Astrocyte (in vitro differentiated cells and primary cell): Measurements from ENCODE around the gene SPRY1. TPM values are rescaled to one million over a fixed set of nuclear protein-coding genes. Genes with fewer than 3 reads are reported as not detected.

Experiments
- DNase-seq: peaks from one replicate; pipeline ENCODE4 v3.0.0-alpha.2; 2010; ENCODE audit warnings: low read depth
- FAIRE-seq: peaks from 2 replicates; lab custom pipeline; 2011; peaks lifted over from hg19 to GRCh38; lab: Jason Lieb, UNC
- H2AFZ ChIP-seq: 2 replicates; pipeline ENCODE4 v1.6.0; 2012; ENCODE audit warnings: low read depth, low read length, inconsistent platforms
- H3K27ac ChIP-seq: 2 replicates; pipeline ENCODE4 v1.5.1; 2011; ENCODE audit warnings: low read depth, low read length, inconsistent platforms
- H3K27me3 ChIP-seq: 2 replicates; pipeline ENCODE4 v1.6.0; 2011; ENCODE audit warnings: low read length, inconsistent platforms; ENCODE audit not compliant: insufficient read depth
- H3K36me3 ChIP-seq: 2 replicates; pipeline ENCODE4 v1.5.1; 2011; ENCODE audit warnings: low read length, inconsistent platforms; ENCODE audit not compliant: insufficient read depth
- H3K4me1 ChIP-seq: 2 replicates; pipeline ENCODE4 v1.5.1; 2011; ENCODE audit warnings: low read length, inconsistent platforms; ENCODE audit not compliant: insufficient read depth
- H3K4me2 ChIP-seq: 2 replicates; pipeline ENCODE4 v1.6.0; 2012; ENCODE audit warnings: low read length, inconsistent platforms
- H3K4me3 ChIP-seq: 2 replicates; pipeline ENCODE4 v1.5.1; 2011; ENCODE audit warnings: low read depth, mild to moderate bottlenecking, low read length, inconsistent platforms; ENCODE audit not compliant: insufficient read depth
- H3K79me2 ChIP-seq: 2 replicates; pipeline ENCODE4 v1.6.0; 2012; ENCODE audit warnings: mild to moderate bottlenecking, low read length, inconsistent platforms; ENCODE audit not compliant: insufficient read depth
- H3K9ac ChIP-seq: 2 replicates; pipeline ENCODE4 v1.6.0; 2012; ENCODE audit warnings: mild to moderate bottlenecking, low read length, inconsistent platforms
- H3K9me3 ChIP-seq: 2 replicates; pipeline ENCODE4 v1.5.1; 2012; ENCODE audit warnings: low read depth, mild to moderate bottlenecking, low read length, inconsistent platforms; ENCODE audit not compliant: insufficient read depth
- H4K20me1 ChIP-seq: 2 replicates; pipeline ENCODE4 v1.6.0; 2012; ENCODE audit warnings: low read length, inconsistent platforms; ENCODE audit not compliant: insufficient read depth
- H3K27ac Mint-ChIP-seq: one replicate; pipeline ENCODE4 v1.8.0; 2021; ENCODE audit warnings: mild to moderate bottlenecking, mixed read lengths; ENCODE audit not compliant: unreplicated experiment
- H3K27me3 Mint-ChIP-seq: one replicate; pipeline ENCODE4 v1.8.0; 2021; ENCODE audit warnings: low read depth, mixed read lengths; ENCODE audit not compliant: unreplicated experiment
- H3K36me3 Mint-ChIP-seq: one replicate; pipeline ENCODE4 v1.8.0; 2021; ENCODE audit warnings: low read depth, mixed read lengths; ENCODE audit not compliant: unreplicated experiment
- H3K4me1 Mint-ChIP-seq: one replicate; pipeline ENCODE4 v1.8.0; 2021; ENCODE audit warnings: low read depth, mixed read lengths; ENCODE audit not compliant: unreplicated experiment
- H3K4me3 Mint-ChIP-seq: one replicate; pipeline ENCODE4 v1.8.0; 2021; ENCODE audit warnings: mild to moderate bottlenecking, moderate library complexity, mixed read lengths; ENCODE audit not compliant: unreplicated experiment
- H3K9me3 Mint-ChIP-seq: one replicate; pipeline ENCODE4 v1.8.0; 2021; ENCODE audit warnings: mild to moderate bottlenecking, mixed read lengths; ENCODE audit not compliant: unreplicated experiment
- EZH2 ChIP-seq: IDR thresholded peaks from 2 replicates; pipeline ENCODE4 v1.6.1; 2012; ENCODE audit warnings: mild to moderate bottlenecking, low read length, inconsistent platforms; ENCODE audit not compliant: insufficient read depth
- total RNA-seq: library from RNA; stranded (reverse); gene quantifications from 2 replicates; pipeline ENCODE4 v1.2.1, GENCODE V29; 2021
- TF ChIP-seq, protein P1 (sequence below): IDR thresholded peaks from 2 replicates; pipeline ENCODE4 v1.5.1; 2011; ENCODE audit warnings: low read depth, mild to moderate bottlenecking, inconsistent platforms, low read length, moderate library complexity; ENCODE audit not compliant: insufficient read depth

The SPRY1 gene
- total RNA-seq, 1 donor from 2014 or later, result 51.6 TPM

DNA sequence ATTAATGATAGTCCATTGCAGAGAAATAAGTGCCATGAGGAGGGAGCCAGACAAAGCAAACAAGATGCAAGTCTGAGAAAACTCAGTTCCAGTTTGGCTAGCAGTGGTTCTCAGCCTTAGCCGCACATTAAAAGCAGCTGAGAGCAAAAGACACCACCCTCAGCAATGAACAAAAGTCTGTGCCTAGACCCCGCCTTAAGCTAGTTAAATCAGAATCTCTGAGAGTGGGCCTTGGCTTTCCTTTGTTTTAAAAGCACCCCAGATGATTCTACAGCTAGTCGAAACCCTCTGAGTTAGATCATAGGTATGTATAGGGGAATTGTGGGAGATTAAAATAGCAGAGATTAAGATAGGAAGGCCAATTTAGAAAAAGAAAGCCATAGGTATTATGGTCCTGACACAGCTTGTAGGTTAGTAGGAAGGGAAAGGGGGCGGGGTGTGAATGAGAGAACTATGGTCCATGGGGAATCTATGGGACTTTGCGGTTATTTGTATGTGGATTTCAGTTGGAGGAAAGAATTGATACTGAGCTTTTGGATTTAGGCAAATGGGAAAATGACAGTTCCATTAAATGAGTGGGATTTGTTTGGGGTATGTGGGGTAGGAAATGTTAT, 12.0 kb downstream of the SPRY1 start:
- peaks cover 18% of the 10 kb centered on the region for H3K4me1 Mint-ChIP-seq
- H3K36me3 Mint-ChIP-seq, result peaks cover 13% of the 10 kb centered on the region
- H3K27ac Mint-ChIP-seq, result no peak overlapping the region
- no peak for FAIRE-seq
- no peak overlapping the region for H3K4me2 ChIP-seq
- H3K4me3 ChIP-seq, result no peak overlapping the region
- no peaks in the 10 kb centered on the region for H4K20me1 ChIP-seq
- peaks cover 5% of the 10 kb centered on the region for H3K4me1 ChIP-seq
- no peak overlapping the region for H3K9ac ChIP-seq
- H3K36me3 ChIP-seq, result no peaks in the 10 kb centered on the region
- H3K9me3 ChIP-seq, result no peaks in the 10 kb centered on the region
- H3K27me3 ChIP-seq, result no peaks in the 10 kb centered on the region
- no peak for DNase-seq
- H3K4me3 Mint-ChIP-seq, result no peak overlapping the region
- H3K27ac ChIP-seq, result no peak overlapping the region
- no peak overlapping the region for H2AFZ ChIP-seq
- no peaks in the 10 kb centered on the region for H3K79me2 ChIP-seq
- TF ChIP-seq EZH2, result no peak
- H3K9me3 Mint-ChIP-seq, result no peaks in the 10 kb centered on the region
- H3K27me3 Mint-ChIP-seq, result no peaks in the 10 kb centered on the region

DNA sequence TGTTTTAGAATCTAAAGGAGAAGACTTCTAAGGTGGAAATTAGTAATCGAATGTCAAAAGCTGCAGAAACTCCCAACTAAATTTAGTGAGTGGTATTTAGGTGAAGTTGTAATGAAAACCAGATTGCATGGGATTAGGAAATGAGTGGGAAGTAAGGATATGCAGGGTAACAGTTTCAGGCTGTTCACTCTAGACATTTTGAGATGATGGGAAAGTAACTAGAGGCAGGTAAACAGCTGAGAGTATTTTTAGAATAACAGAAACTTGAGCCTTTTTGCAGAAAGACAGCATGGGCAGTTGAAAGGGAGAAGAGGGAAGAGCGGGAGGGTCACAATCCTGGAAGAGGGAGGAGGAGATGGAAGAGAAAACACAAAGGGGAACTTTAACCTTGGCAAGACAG, 12.7 kb downstream of the SPRY1 start:
- Histone ChIP-seq H3K4me2 (no peak overlapping the region), H4K20me1 (no peaks in the 10 kb centered on the region), H3K9ac (no peak overlapping the region), H3K36me3 (no peaks in the 10 kb centered on the region), H2AFZ (no peak overlapping the region), H3K4me1 (peaks cover 5% of the 10 kb centered on the region), H3K27me3 (no peaks in the 10 kb centered on the region), H3K79me2 (no peaks in the 10 kb centered on the region), H3K4me3 (no peak overlapping the region), H3K27ac (no peak overlapping the region), H3K9me3 (no peaks in the 10 kb centered on the region)
- Mint-ChIP-seq H3K9me3 (no peaks in the 10 kb centered on the region), H3K4me3 (no peak overlapping the region), H3K27me3 (no peaks in the 10 kb centered on the region), H3K27ac (no peak overlapping the region), H3K4me1 (peaks cover 16% of the 10 kb centered on the region), H3K36me3 (peaks cover 7% of the 10 kb centered on the region)
- TF ChIP-seq, protein P1, sequence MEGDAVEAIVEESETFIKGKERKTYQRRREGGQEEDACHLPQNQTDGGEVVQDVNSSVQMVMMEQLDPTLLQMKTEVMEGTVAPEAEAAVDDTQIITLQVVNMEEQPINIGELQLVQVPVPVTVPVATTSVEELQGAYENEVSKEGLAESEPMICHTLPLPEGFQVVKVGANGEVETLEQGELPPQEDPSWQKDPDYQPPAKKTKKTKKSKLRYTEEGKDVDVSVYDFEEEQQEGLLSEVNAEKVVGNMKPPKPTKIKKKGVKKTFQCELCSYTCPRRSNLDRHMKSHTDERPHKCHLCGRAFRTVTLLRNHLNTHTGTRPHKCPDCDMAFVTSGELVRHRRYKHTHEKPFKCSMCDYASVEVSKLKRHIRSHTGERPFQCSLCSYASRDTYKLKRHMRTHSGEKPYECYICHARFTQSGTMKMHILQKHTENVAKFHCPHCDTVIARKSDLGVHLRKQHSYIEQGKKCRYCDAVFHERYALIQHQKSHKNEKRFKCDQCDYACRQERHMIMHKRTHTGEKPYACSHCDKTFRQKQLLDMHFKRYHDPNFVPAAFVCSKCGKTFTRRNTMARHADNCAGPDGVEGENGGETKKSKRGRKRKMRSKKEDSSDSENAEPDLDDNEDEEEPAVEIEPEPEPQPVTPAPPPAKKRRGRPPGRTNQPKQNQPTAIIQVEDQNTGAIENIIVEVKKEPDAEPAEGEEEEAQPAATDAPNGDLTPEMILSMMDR, result no peak
- no peak for TF ChIP-seq EZH2
- no peak for FAIRE-seq
- DNase-seq, result no peak

DNA sequence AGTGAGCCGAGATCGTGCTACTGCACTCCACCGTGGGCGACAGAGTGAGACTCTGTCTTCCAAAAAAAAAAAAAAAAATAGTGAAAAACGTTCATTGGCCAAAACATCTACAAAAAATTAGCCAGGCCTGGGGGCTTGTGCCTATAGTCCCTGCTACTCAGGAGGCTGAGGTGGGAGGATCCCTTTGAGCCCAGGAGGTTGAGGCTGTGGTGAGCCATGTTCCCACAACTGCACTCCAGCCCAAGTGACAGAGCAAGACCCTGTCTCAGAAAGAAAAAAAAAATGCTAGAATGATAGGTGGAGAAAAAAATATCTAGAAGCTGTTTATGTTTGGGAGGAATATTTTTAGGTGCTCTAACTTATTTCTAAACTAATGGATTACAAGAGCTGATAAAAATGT, 14.9 kb downstream of the SPRY1 start:
- no peaks in the 10 kb centered on the region for H3K27me3 ChIP-seq
- peaks cover 14% of the 10 kb centered on the region for H3K4me1 ChIP-seq
- Mint-ChIP-seq H3K9me3 (no peaks in the 10 kb centered on the region), H3K4me1 (peaks cover 23% of the 10 kb centered on the region), H3K36me3 (no peaks in the 10 kb centered on the region), H3K4me3 (no peak overlapping the region), H3K27ac (no peak overlapping the region), H3K27me3 (no peaks in the 10 kb centered on the region)
- DNase-seq, result no peak
- H3K27ac ChIP-seq, result no peak overlapping the region
- no peaks in the 10 kb centered on the region for H3K9me3 ChIP-seq
- no peak overlapping the region for H3K4me3 ChIP-seq
- H3K9ac ChIP-seq, result no peak overlapping the region
- H3K4me2 ChIP-seq, result no peak overlapping the region
- H2AFZ ChIP-seq, result no peak overlapping the region
- no peak for FAIRE-seq
- no peaks in the 10 kb centered on the region for H3K36me3 ChIP-seq
- H4K20me1 ChIP-seq, result no peaks in the 10 kb centered on the region
- no peaks in the 10 kb centered on the region for H3K79me2 ChIP-seq
- TF ChIP-seq EZH2, result no peak
- TF ChIP-seq, protein P1, result no peak
